Measurements from ENCODE around the gene RSPO3.

- TF ChIP-seq CTCF (IDR thresholded peaks at IDR 0.05) (no peak), EP300 (IDR thresholded peaks at IDR 0.05) (no peak), POLR2AphosphoS5 (IDR thresholded peaks at IDR 0.05) (no peak), POLR2A (IDR thresholded peaks at IDR 0.05) (no peak)
These were observed 35.1 kb upstream of the RSPO3 start for GRCh38 chr6:127083231-127083962.
